Left ventricle myocardium inferior (tissue), 1 donor: ENCODE measurements around the gene NKD1. TPM values are rescaled to one million over a fixed set of nuclear protein-coding genes. Genes with fewer than 3 reads are reported as not detected.

Source experiments
- DNase-seq: peaks from one replicate; pipeline ENCODE4 v3.0.0-alpha.2; 2020
- H3K27ac ChIP-seq: fragments of 200-600 bp; replicated peaks from 2 replicates; pipeline ENCODE4 v1.8.0; 2021
- H3K27me3 ChIP-seq: fragments of 200-600 bp; 2 replicates; pipeline ENCODE4 v1.8.0; 2021; ENCODE audit warnings: low read depth
- H3K36me3 ChIP-seq: fragments of 200-600 bp; 2 replicates; pipeline ENCODE4 v1.8.0; 2021
- H3K4me1 ChIP-seq: fragments of 200-600 bp; 2 replicates; pipeline ENCODE4 v1.8.0; 2021
- H3K4me3 ChIP-seq: fragments of 200-600 bp; 2 replicates; pipeline ENCODE4 v1.8.0; 2021; ENCODE audit warnings: mild to moderate bottlenecking, moderate library complexity
- H3K9me3 ChIP-seq: fragments of 200-600 bp; replicated peaks from 2 replicates; pipeline ENCODE4 v1.8.0; 2021
- CTCF ChIP-seq: fragments of 200-600 bp; IDR thresholded peaks from 2 replicates; pipeline ENCODE4 v1.8.0; 2021; ENCODE audit warnings: antibody characterized with exemption, mild to moderate bottlenecking, borderline replicate concordance
- intact Hi-C: fragments of 100-400 bp; cut with micrococcal nuclease; formaldehyde crosslinking; loops from one replicate; pipeline ENCODE4 v1.11.0; 2022
- total RNA-seq: library from RNA; stranded (reverse); fragmentation: NEBNext Ultra II Directional; extraction: Animal tissue kit (Norgen Biotek cat#: 25700); gene quantifications from one replicate; pipeline ENCODE4 v1.2.1, GENCODE V29; 2021
- donor health status: DM: no; HTN: yes; CAD: no; lungs with severe emphysema.

Gene NKD1
- total RNA-seq, 1 donor from 2014 or later: 1.5 TPM

DNA sequence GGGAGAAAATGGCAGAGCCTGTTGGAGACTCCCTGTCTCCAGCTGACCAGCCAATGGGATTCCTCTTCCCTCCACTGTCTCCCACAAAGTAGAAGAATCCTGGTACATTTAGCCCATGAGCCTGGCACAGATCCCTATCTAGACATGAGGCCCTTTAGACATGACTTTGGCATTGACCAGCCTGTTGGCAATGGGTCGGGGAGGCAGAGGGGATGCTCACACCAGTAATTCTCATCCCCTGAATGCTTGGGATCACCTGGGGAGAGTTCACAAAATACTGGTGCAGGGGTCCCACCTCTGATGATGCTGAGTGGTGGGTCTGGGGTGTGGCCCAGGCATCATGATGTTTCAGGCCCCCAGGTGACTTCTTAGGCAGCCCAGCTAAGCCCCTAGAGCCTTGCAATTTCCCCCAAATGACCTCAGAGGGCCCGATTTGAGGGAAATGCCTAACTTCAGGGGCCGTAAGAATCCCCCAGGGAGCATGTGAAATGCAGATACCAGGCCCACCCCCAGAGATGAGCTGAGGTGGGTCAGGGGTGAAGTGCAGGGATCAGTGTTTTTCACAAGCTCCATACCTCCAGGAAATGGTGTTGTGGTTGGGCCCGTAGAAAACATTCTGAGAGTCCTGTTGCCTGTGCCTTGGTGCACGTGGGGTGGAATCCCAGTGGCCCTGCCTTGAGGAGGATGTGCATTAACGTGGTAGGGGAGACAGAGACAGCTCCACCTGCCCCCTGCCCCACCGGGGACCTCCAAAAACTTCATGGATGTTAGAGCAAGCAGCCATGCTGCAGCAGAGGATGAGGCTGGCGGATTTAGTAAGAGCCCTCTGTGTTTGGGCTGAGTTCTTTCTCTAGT, 90.8 kb downstream of the NKD1 start:
- Histone ChIP-seq H3K36me3 (no peaks in the 10 kb centered on the region), H3K27ac (no peak overlapping the region), H3K27me3 (peaks cover 40% of the 10 kb centered on the region), H3K4me1 (no peaks in the 10 kb centered on the region), H3K9me3 (no peaks in the 10 kb centered on the region), H3K4me3 (no peak overlapping the region)
- no peak for TF ChIP-seq CTCF
- DNase-seq: no peak
- intact Hi-C loops: no loop called here

- H3K9me3 ChIP-seq: no peaks in the 10 kb centered on the region
- no peak for DNase-seq
- no peak overlapping the region for H3K27ac ChIP-seq
- intact Hi-C loops: no loop called here
- H3K4me1 ChIP-seq: no peaks in the 10 kb centered on the region
- H3K4me3 ChIP-seq: no peak overlapping the region
- TF ChIP-seq CTCF: no peak
- no peaks in the 10 kb centered on the region for H3K36me3 ChIP-seq
- peaks cover 46% of the 10 kb centered on the region for H3K27me3 ChIP-seq
Measured at GRCh38 chr16:50640391-50640790, 92.2 kb downstream of the NKD1 start.

GRCh38 chr16:50640919-50641817, 93.0 kb downstream of the NKD1 start:
- intact Hi-C loops: no loop called here
- no peak for DNase-seq
- Histone ChIP-seq H3K4me1 (no peaks in the 10 kb centered on the region), H3K4me3 (no peak overlapping the region), H3K9me3 (no peaks in the 10 kb centered on the region), H3K36me3 (no peaks in the 10 kb centered on the region), H3K27ac (no peak overlapping the region), H3K27me3 (peaks cover 46% of the 10 kb centered on the region)
- TF ChIP-seq CTCF: no peak

DNA sequence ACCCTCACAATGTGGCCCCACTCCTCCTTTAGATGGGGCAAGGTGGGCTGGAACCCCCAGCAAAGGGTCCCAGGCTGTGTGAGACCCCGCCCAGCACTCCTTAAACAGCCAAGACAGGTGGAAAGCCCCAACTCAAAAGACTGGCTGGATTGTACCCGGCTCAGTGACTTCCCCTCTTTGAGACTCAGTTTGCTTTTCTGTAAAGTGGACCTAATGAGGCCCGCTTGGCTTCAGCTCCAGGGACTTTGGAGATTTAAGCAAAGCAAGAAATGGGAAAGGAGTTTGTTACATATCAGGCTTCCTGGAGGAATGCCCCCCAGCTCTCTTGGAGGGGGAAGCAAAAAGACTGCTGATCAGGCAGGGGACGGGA, 93.6 kb downstream of the NKD1 start:
- intact Hi-C loops: no loop called here
- DNase-seq: no peak
- no peak for TF ChIP-seq CTCF

DNA sequence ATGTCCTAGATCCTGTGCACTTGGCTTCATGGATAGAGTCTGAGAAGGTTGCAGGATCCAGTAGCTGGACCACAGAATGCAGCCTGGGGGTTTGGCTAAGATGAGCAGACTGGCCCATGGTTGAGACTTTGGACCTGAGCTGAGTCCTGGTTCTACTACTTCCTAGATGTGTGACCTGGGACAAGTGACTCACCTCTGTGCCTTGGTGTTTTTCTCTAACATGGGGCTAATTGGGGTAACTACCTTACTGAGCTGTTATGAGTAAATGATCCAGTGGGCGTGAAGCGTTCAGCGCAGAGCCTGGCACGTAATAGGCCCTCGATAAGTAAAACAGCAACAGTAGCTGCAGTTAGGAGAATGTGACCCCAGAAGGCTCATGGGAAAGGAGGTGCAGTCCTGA, 94.2 kb downstream of the NKD1 start:
- no peak for DNase-seq
- Histone ChIP-seq H3K9me3 (no peaks in the 10 kb centered on the region), H3K4me1 (no peaks in the 10 kb centered on the region), H3K27me3 (peaks cover 50% of the 10 kb centered on the region), H3K36me3 (no peaks in the 10 kb centered on the region), H3K4me3 (no peak overlapping the region), H3K27ac (no peak overlapping the region)
- intact Hi-C loops: no loop called here
- no peak for TF ChIP-seq CTCF

More for the DNA sequence above, 93.6 kb downstream of the NKD1 start:
- Histone ChIP-seq H3K9me3 (no peaks in the 10 kb centered on the region), H3K36me3 (no peaks in the 10 kb centered on the region), H3K27ac (no peak overlapping the region), H3K27me3 (peaks cover 48% of the 10 kb centered on the region), H3K4me3 (no peak overlapping the region), H3K4me1 (no peaks in the 10 kb centered on the region)
